K562 (cell line): ENCODE results near the gene SCG3. TPM values are rescaled to one million over a fixed set of nuclear protein-coding genes. Genes with fewer than 3 reads are reported as not detected.

Experiments
- CHD1 ChIP-seq: fragments of 200-600 bp; sonication (generic); IDR thresholded peaks from one replicate; pipeline ENCODE4 v1.6.1; 2012; ENCODE audit warnings: mild to moderate bottlenecking, moderate library complexity, low read length, inconsistent platforms
- CREB1 ChIP-seq, 2 experiments: sonication (generic) in 1 of 2; formaldehyde crosslinking in 1 of 2; IDR thresholded peaks; 2 replicates each; pipeline versions ENCODE4 v1.6.1 to v1.8.0; 2012 to 2022; ENCODE audit warnings: inconsistent platforms in 1 of 2, mild to moderate bottlenecking in 1 of 2, missing genetic modification reagents in 1 of 2, moderate library complexity in 1 of 2
- ELF1 ChIP-seq: fragments of 200-800 bp; sonication (Bioruptor generic); IDR thresholded peaks from 2 replicates; pipeline ENCODE4 v1.6.1; 2016; ENCODE audit warnings: missing genetic modification characterization, missing compliant biosample characterization
- EP300 ChIP-seq: IDR thresholded peaks from 2 replicates; pipeline ENCODE4 v1.6.1; 2012; ENCODE audit warnings: low read length, improper control_type of control experiment
- EWSR1 ChIP-seq: fragments of 450-650 bp; IDR thresholded peaks from 2 replicates; pipeline ENCODE4 v1.6.1; 2018; ENCODE audit warnings: borderline replicate concordance, mild to moderate bottlenecking, low read depth, moderate library complexity; ENCODE audit not compliant: partially characterized antibody
- FOXJ2 ChIP-seq: fragments of 200-800 bp; sonication (Bioruptor generic); IDR thresholded peaks from 2 replicates; pipeline ENCODE4 v1.6.1; 2016; ENCODE audit warnings: missing genetic modification characterization, missing compliant biosample characterization
- KDM1A ChIP-seq, 2 experiments: fragments of 450-650 bp; IDR thresholded peaks; 2 replicates each; pipeline ENCODE4 v1.6.1; 2016; ENCODE audit warnings: mild to moderate bottlenecking in 2 of 2
- KLF6 ChIP-seq: fragments of 250-450 bp; sonication (Bioruptor Pico); IDR thresholded peaks from 2 replicates; pipeline ENCODE4 v1.4.0; 2020; ENCODE audit warnings: mild to moderate bottlenecking, moderate library complexity, borderline replicate concordance
- MAFK ChIP-seq: IDR thresholded peaks from 2 replicates; pipeline ENCODE4 v1.6.1; 2011; ENCODE audit warnings: low read length, improper control_type of control experiment
- MXI1 ChIP-seq: IDR thresholded peaks from 2 replicates; pipeline ENCODE4 v1.6.1; 2011; ENCODE audit warnings: low read depth, mild to moderate bottlenecking, improper control_type of control experiment, low read length
- PHB2 ChIP-seq: fragments of 450-650 bp; IDR thresholded peaks from 2 replicates; pipeline ENCODE4 v1.6.1; 2017; ENCODE audit warnings: low read depth
- POLR2B ChIP-seq: fragments of 450-650 bp; IDR thresholded peaks from 2 replicates; pipeline ENCODE4 v1.6.1; 2018; ENCODE audit warnings: low read depth; ENCODE audit not compliant: partially characterized antibody
- SMARCC2 ChIP-seq: fragments of 450-650 bp; IDR thresholded peaks from 2 replicates; pipeline ENCODE4 v1.6.1; 2017; ENCODE audit warnings: antibody characterized with exemption, moderate library complexity, mild to moderate bottlenecking, low read depth
- TCF3 ChIP-seq: sonication (generic); formaldehyde crosslinking; IDR thresholded peaks from 2 replicates; pipeline ENCODE4 v1.4.0; 2020; ENCODE audit warnings: mild to moderate bottlenecking, missing genetic modification reagents
- TCF7 ChIP-seq: sonication (generic); IDR thresholded peaks from 2 replicates; pipeline ENCODE4 v1.6.1; 2016; ENCODE audit warnings: antibody characterized with exemption, borderline replicate concordance
- ZNF280A ChIP-seq: fragments of 450-650 bp; IDR thresholded peaks from 2 replicates; pipeline ENCODE4 v1.6.1; 2018; ENCODE audit warnings: mild to moderate bottlenecking, low read depth; ENCODE audit not compliant: partially characterized antibody
- ZNF316 ChIP-seq: fragments of 450-650 bp; IDR thresholded peaks from 2 replicates; pipeline ENCODE4 v1.6.1; 2016
- polyA plus RNA-seq, 8 experiments: library from polyadenylated mRNA; depleted of rRNA in 4 of 8; stranded (reverse) in 5 of 8; unstranded in 3 of 8; fragments of >200 nt; fragmentation: Nextera tagmentation in 2 of 8; fragmentation: Illumina TruSeq in 1 of 8; extraction: Ambion mirVana in 2 of 8; extraction: Trizol in 1 of 8; gene quantifications; 2 replicates each; pipeline versions ENCODE4 v1.2.1 to v1.2.3, GENCODE V29; 2011 to 2014; ENCODE audit warnings: inconsistent platforms in 1 of 8, missing spikeins in 1 of 8
- total RNA-seq, 7 experiments: library from RNA; depleted of rRNA in 6 of 7; stranded (reverse); fragments of >200 nt in 6 of 7; fragmentation: Illumina TruSeq in 2 of 7; extraction: Trizol in 2 of 7; gene quantifications; 2 replicates each; pipeline versions ENCODE4 v1.2.1 to v1.2.3, GENCODE V29; 2011 to 2021; ENCODE audit warnings: low replicate concordance in 1 of 7
- TF ChIP-seq, protein P1 (sequence below): fragments of 450-650 bp; IDR thresholded peaks from 2 replicates; pipeline ENCODE4 v1.6.1; 2016; ENCODE audit warnings: antibody characterized with exemption
- TF ChIP-seq, protein P2 (sequence below): IDR thresholded peaks from 2 replicates; pipeline ENCODE4 v1.6.1; 2014; ENCODE audit warnings: antibody characterized with exemption
- TF ChIP-seq, protein P3 (sequence below): fragments of 450-650 bp; IDR thresholded peaks from 2 replicates; pipeline ENCODE4 v1.6.1; 2018; ENCODE audit not compliant: partially characterized antibody

The SCG3 gene
- total and polyA plus RNA-seq, 9 of the 15 experiments (the other 6 are each of a cell fraction or from before 2014, with no cell fraction given), result 13.0 to 43.8 (median 21.0) TPM

- TF ChIP-seq PHB2 (peak; percentile 82), EWSR1 (no peak), CHD1 (no peak), POLR2B (no peak), TCF3 (peak; percentile 96), ELF1 (peak; percentile 74), MAFK (peak; percentile 76), TCF7 (no peak), CREB1 (IDR thresholded peaks at IDR 0.05) (peak; percentile 66; the same call in 1 of the 2 replicates), CREB1 (CRISPR knock-in tag; IDR thresholded peaks at IDR 0.05) (0 out of 2 replicates have a peak, but pooled peaks have one; percentile 19), ZNF316 (peak; percentile 60), MXI1 (peak; percentile 74; the same call in 1 of the 2 replicates), EP300 (peak; percentile 95), FOXJ2 (0 out of 2 replicates have a peak, but pooled peaks have one; percentile 67), ZNF280A (no peak), SMARCC2 (peak; percentile 93), KDM1A (IDR thresholded peaks at IDR 0.05) (peak; percentile 99), KLF6 (CRISPR knock-in tag) (peak; percentile 63; the same call in 1 of the 2 replicates)
- TF ChIP-seq, protein P1, sequence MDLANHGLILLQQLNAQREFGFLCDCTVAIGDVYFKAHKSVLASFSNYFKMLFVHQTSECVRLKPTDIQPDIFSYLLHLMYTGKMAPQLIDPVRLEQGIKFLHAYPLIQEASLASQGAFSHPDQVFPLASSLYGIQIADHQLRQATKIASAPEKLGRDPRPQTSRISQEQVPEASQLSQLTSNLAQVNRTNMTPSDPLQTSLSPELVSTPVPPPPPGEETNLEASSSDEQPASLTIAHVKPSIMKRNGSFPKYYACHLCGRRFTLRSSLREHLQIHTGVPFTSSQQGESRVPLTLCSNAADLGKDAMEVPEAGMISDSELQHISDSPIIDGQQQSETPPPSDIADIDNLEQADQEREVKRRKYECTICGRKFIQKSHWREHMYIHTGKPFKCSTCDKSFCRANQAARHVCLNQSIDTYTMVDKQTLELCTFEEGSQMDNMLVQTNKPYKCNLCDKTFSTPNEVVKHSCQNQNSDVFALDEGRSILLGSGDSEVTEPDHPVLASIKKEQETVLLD, result peak; percentile 78; the same call in 1 of the 2 replicates
- TF ChIP-seq, protein P2, sequence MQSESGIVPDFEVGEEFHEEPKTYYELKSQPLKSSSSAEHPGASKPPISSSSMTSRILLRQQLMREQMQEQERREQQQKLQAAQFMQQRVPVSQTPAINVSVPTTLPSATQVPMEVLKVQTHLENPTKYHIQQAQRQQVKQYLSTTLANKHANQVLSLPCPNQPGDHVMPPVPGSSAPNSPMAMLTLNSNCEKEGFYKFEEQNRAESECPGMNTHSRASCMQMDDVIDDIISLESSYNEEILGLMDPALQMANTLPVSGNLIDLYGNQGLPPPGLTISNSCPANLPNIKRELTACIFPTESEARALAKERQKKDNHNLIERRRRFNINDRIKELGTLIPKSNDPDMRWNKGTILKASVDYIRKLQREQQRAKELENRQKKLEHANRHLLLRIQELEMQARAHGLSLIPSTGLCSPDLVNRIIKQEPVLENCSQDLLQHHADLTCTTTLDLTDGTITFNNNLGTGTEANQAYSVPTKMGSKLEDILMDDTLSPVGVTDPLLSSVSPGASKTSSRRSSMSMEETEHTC, result peak; percentile 82; the same call in 1 of the 2 replicates
- TF ChIP-seq, protein P3, sequence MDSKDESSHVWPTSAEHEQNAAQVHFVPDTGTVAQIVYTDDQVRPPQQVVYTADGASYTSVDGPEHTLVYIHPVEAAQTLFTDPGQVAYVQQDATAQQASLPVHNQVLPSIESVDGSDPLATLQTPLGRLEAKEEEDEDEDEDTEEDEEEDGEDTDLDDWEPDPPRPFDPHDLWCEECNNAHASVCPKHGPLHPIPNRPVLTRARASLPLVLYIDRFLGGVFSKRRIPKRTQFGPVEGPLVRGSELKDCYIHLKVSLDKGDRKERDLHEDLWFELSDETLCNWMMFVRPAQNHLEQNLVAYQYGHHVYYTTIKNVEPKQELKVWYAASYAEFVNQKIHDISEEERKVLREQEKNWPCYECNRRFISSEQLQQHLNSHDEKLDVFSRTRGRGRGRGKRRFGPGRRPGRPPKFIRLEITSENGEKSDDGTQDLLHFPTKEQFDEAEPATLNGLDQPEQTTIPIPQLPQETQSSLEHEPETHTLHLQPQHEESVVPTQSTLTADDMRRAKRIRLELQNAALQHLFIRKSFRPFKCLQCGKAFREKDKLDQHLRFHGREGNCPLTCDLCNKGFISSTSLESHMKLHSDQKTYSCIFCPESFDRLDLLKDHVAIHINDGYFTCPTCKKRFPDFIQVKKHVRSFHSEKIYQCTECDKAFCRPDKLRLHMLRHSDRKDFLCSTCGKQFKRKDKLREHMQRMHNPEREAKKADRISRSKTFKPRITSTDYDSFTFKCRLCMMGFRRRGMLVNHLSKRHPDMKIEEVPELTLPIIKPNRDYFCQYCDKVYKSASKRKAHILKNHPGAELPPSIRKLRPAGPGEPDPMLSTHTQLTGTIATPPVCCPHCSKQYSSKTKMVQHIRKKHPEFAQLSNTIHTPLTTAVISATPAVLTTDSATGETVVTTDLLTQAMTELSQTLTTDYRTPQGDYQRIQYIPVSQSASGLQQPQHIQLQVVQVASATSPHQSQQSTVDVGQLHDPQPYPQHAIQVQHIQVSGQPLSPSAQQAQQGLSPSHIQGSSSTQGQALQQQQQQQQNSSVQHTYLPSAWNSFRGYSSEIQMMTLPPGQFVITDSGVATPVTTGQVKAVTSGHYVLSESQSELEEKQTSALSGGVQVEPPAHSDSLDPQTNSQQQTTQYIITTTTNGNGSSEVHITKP, result peak; percentile 86
Observed at GRCh38 chr15:51647128-51647562, 34.2 kb upstream of the SCG3 start (continued).
